AG04449 (cell line): ENCODE measurements around the gene SEPTIN5.

ENCODE experiments used
- CTCF ChIA-PET: fragments of 350-600 bp; formaldehyde crosslinking; extraction: SDS; loops from one replicate; lab custom pipeline; 2021; ENCODE audit warnings: antibody characterized with exemption; lab: Yijun Ruan, JAX
- POLR2A ChIA-PET: fragments of 400-600, 350-600 bp; formaldehyde crosslinking; extraction: SDS; loops from one replicate; lab custom pipeline; 2020; ENCODE audit warnings: antibody characterized with exemption, inconsistent platforms; lab: Yijun Ruan, JAX
- DNase-seq: peaks from one replicate; pipeline ENCODE4 v3.0.0-alpha.2; 2010; ENCODE audit warnings: low read depth, low spot score
- H3K4me3 ChIP-seq: 2 replicates; pipeline ENCODE4 v1.5.1; 2011; ENCODE audit warnings: low read depth, mild to moderate bottlenecking, control low read depth, low read length
- TF ChIP-seq, protein P1 (sequence below): IDR thresholded peaks from one replicate; pipeline ENCODE4 v1.5.1; 2011; ENCODE audit warnings: mild to moderate bottlenecking, moderate library complexity, low read length, control low read depth, inconsistent platforms; ENCODE audit not compliant: insufficient read depth; ENCODE audit errors: missing control alignments

Gene SEPTIN5

GRCh38 chr22:19708321-19709011 lies 5.8 kb upstream of the SEPTIN5 start:
- CTCF ChIA-PET: interaction anchor here (1.0 to 2.5 kb wide), 3 partner anchors 10 to 78 kb away, joined by 3 to 8 read pairs (median 7); no protein-coding TSS in a partner anchor
- POLR2A ChIA-PET: no interaction called here
- TF ChIP-seq, protein P1, sequence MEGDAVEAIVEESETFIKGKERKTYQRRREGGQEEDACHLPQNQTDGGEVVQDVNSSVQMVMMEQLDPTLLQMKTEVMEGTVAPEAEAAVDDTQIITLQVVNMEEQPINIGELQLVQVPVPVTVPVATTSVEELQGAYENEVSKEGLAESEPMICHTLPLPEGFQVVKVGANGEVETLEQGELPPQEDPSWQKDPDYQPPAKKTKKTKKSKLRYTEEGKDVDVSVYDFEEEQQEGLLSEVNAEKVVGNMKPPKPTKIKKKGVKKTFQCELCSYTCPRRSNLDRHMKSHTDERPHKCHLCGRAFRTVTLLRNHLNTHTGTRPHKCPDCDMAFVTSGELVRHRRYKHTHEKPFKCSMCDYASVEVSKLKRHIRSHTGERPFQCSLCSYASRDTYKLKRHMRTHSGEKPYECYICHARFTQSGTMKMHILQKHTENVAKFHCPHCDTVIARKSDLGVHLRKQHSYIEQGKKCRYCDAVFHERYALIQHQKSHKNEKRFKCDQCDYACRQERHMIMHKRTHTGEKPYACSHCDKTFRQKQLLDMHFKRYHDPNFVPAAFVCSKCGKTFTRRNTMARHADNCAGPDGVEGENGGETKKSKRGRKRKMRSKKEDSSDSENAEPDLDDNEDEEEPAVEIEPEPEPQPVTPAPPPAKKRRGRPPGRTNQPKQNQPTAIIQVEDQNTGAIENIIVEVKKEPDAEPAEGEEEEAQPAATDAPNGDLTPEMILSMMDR: no peak
- no peak for DNase-seq
- no peak overlapping the region for H3K4me3 ChIP-seq

- ChIA-PET CTCF (interaction anchor here (1.0 to 2.5 kb wide), 3 partner anchors 10 to 79 kb away, joined by 3 to 8 read pairs (median 7); no protein-coding TSS in a partner anchor), POLR2A (no interaction called here)
- DNase-seq: no peak
- TF ChIP-seq, protein P1: no peak
- H3K4me3 ChIP-seq: no peak overlapping the region
These were observed 5.1 kb upstream of the SEPTIN5 start for GRCh38 chr22:19709063-19709769.

GRCh38 chr22:19710020-19710768 lies 4.1 kb upstream of the SEPTIN5 start:
- CTCF ChIA-PET: interaction anchor here (1.2 to 2.5 kb wide), 5 partner anchors 9 to 80 kb away, joined by 3 to 8 read pairs (median 4); no protein-coding TSS in a partner anchor

GRCh38 chr22:19710769-19711106 lies 3.6 kb upstream of the SEPTIN5 start:
- ChIA-PET POLR2A (interaction anchor here (0.6 kb wide), 1 partner anchor 60 kb away, joined by 4 read pairs; no protein-coding TSS in a partner anchor), CTCF (interaction anchor here (1.2 to 1.9 kb wide), 3 partner anchors 15 to 31 kb away, joined by 3 to 4 read pairs (median 4); no protein-coding TSS in a partner anchor)
- H3K4me3 ChIP-seq: no peak overlapping the region
- DNase-seq: no peak
- TF ChIP-seq, protein P1: no peak

More at GRCh38 chr22:19710020-19710768, 4.1 kb upstream of the SEPTIN5 start:
- TF ChIP-seq, protein P1: no peak
- POLR2A ChIA-PET: interaction anchor here (0.6 kb wide), 2 partner anchors 16 to 61 kb away, joined by 3 to 4 read pairs; no protein-coding TSS in a partner anchor
- no peak overlapping the region for H3K4me3 ChIP-seq
- DNase-seq: no peak

DNA sequence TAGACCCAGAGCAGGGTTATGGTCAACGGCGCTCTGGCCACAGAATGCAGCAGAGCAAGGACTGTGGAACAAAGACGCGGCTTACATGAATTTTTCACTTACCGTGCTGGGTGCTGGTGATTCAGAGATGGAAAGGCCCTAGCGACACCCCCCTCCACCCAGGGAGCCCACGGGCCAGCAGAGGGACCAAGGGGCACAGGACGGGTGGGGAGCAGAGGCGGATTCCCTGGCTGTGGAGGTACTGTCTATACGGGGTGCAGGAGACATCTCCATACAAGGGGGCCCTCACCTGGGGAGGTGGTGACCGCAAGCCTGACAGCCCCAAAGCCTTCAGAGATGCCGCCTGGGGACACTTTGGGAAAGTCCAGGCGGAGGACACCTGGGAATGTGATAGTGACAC lies 1.1 kb upstream of the SEPTIN5 start:
- POLR2A ChIA-PET: no interaction called here
- CTCF ChIA-PET: interaction anchor here (1.1 to 1.5 kb wide), 2 partner anchors 34 to 83 kb away, joined by 3 read pairs; no protein-coding TSS in a partner anchor
- H3K4me3 ChIP-seq: no peak overlapping the region
- TF ChIP-seq, protein P1: no peak
- DNase-seq: no peak
